H9 (cell line): Measurements from ENCODE around the gene PSMB5. TPM values are rescaled to one million over a fixed set of nuclear protein-coding genes. Genes with fewer than 3 reads are reported as not detected.

Experiments
- DNase-seq: peaks from one replicate; pipeline ENCODE4 v3.0.0-alpha.2; 2017
- H2AFZ ChIP-seq: one replicate; pipeline ENCODE4 v1.6.1; 2013; ENCODE audit warnings: mild to moderate bottlenecking, low read length, control low read depth, moderate library complexity
- H2AK5ac ChIP-seq: 2 replicates; pipeline ENCODE4 v1.6.1; 2013; ENCODE audit warnings: low read length, control low read depth, mixed read lengths; ENCODE audit not compliant: insufficient read length
- H2BK120ac ChIP-seq: one replicate; pipeline ENCODE4 v1.6.1; 2013; ENCODE audit warnings: low read depth, mild to moderate bottlenecking, low read length, control low read depth, inconsistent platforms; ENCODE audit not compliant: poor library complexity, severe bottlenecking
- H2BK12ac ChIP-seq: 2 replicates; pipeline ENCODE4 v1.6.1; 2013; ENCODE audit warnings: low read length, control low read depth, mixed read lengths, low read depth; ENCODE audit not compliant: insufficient read length
- H2BK15ac ChIP-seq: 2 replicates; pipeline ENCODE4 v1.6.1; 2013; ENCODE audit warnings: low read depth, low read length, control low read depth
- H2BK20ac ChIP-seq: one replicate; pipeline ENCODE4 v1.6.1; 2013; ENCODE audit warnings: low read depth, mild to moderate bottlenecking, low read length, control low read depth, inconsistent platforms; ENCODE audit not compliant: poor library complexity, severe bottlenecking
- H2BK5ac ChIP-seq: 2 replicates; pipeline ENCODE4 v1.6.1; 2013; ENCODE audit warnings: low read length, control low read depth, mixed read lengths; ENCODE audit not compliant: insufficient read length
- H3K14ac ChIP-seq: 2 replicates; pipeline ENCODE4 v1.6.1; 2013; ENCODE audit warnings: low read length, control low read depth; ENCODE audit not compliant: insufficient read depth
- H3K18ac ChIP-seq: 2 replicates; pipeline ENCODE4 v1.6.1; 2013; ENCODE audit warnings: low read depth, mild to moderate bottlenecking, mixed read lengths, low read length, control low read depth; ENCODE audit not compliant: insufficient read length
- H3K23ac ChIP-seq: 2 replicates; pipeline ENCODE4 v1.6.1; 2013; ENCODE audit warnings: low read length, control low read depth, mixed read lengths, low read depth; ENCODE audit not compliant: insufficient read length
- H3K23me2 ChIP-seq: 2 replicates; pipeline ENCODE4 v1.6.1; 2013; ENCODE audit warnings: low read depth, mild to moderate bottlenecking, mixed read lengths, low read length, control low read depth; ENCODE audit not compliant: insufficient read length, poor library complexity, severe bottlenecking
- H3K27ac ChIP-seq: 2 replicates; pipeline ENCODE4 v1.5.1; 2013; ENCODE audit warnings: low read length, control low read depth, mixed read lengths, low read depth; ENCODE audit not compliant: insufficient read length
- H3K27me3 ChIP-seq: 2 replicates; pipeline ENCODE4 v1.6.1; 2013; ENCODE audit warnings: low read length, control low read depth, inconsistent platforms; ENCODE audit not compliant: insufficient read depth
- H3K4ac ChIP-seq: 2 replicates; pipeline ENCODE4 v1.6.1; 2013; ENCODE audit warnings: low read depth, mild to moderate bottlenecking, control low read depth, inconsistent platforms, low read length, moderate library complexity
- H3K4me1 ChIP-seq: 2 replicates; pipeline ENCODE4 v1.6.1; 2013; ENCODE audit warnings: low read length, control low read depth, inconsistent platforms; ENCODE audit not compliant: insufficient read depth
- H3K4me2 ChIP-seq: 2 replicates; pipeline ENCODE4 v1.6.1; 2013; ENCODE audit warnings: low read length, control low read depth, mixed read lengths; ENCODE audit not compliant: insufficient read length, insufficient read depth
- H3K56ac ChIP-seq: 2 replicates; pipeline ENCODE4 v1.6.1; 2013; ENCODE audit warnings: low read depth, mild to moderate bottlenecking, mixed read lengths, low read length, control low read depth; ENCODE audit not compliant: insufficient read length
- H3K79me1 ChIP-seq: 2 replicates; pipeline ENCODE4 v1.6.1; 2013; ENCODE audit warnings: low read depth, mild to moderate bottlenecking, moderate library complexity, low read length, control low read depth, inconsistent platforms; ENCODE audit not compliant: insufficient read depth, poor library complexity, severe bottlenecking
- H3K79me2 ChIP-seq: 2 replicates; pipeline ENCODE4 v1.6.1; 2013; ENCODE audit warnings: low read length, control low read depth, inconsistent platforms; ENCODE audit not compliant: insufficient read depth
- H3K9ac ChIP-seq: 2 replicates; pipeline ENCODE4 v1.6.1; 2013; ENCODE audit warnings: low read length, control low read depth, mixed read lengths; ENCODE audit not compliant: insufficient read length; ENCODE audit errors: extremely low read depth
- H3K9me3 ChIP-seq: one replicate; pipeline ENCODE4 v1.6.1; 2013; ENCODE audit warnings: low read depth, low read length, inconsistent platforms; ENCODE audit not compliant: control insufficient read depth
- H3T11ph ChIP-seq: one replicate; pipeline ENCODE4 v1.6.1; 2013; ENCODE audit warnings: mild to moderate bottlenecking, low read length, control low read depth, inconsistent platforms
- H4K20me1 ChIP-seq: one replicate; pipeline ENCODE4 v1.6.1; 2013; ENCODE audit not compliant: control insufficient read depth, insufficient read length, insufficient read depth
- H4K5ac ChIP-seq: 2 replicates; pipeline ENCODE4 v1.6.1; 2013; ENCODE audit warnings: low read depth, mild to moderate bottlenecking, mixed read lengths, low read length, control low read depth; ENCODE audit not compliant: insufficient read length
- H4K8ac ChIP-seq: replicated peaks from 2 replicates; pipeline ENCODE4 v1.6.1; 2013; ENCODE audit warnings: low read length, control low read depth, mixed read lengths, low read depth; ENCODE audit not compliant: insufficient read length
- H4K91ac ChIP-seq: 2 replicates; pipeline ENCODE4 v1.6.1; 2013; ENCODE audit warnings: low read depth, mild to moderate bottlenecking, moderate library complexity, mixed read lengths, low read length, control low read depth; ENCODE audit not compliant: insufficient read length
- H3K27ac Mint-ChIP-seq, 3 experiments: 2 replicates in 2 of 3; 3 replicates in 1 of 3; pipeline ENCODE4 v1.8.0; 2020 to 2021; ENCODE audit warnings: mixed read lengths in 3 of 3, mild to moderate bottlenecking in 1 of 3, moderate library complexity in 1 of 3
- H3K27me3 Mint-ChIP-seq: 2 replicates; pipeline ENCODE4 v1.8.0; 2021; ENCODE audit warnings: low read depth, mild to moderate bottlenecking, moderate library complexity, mixed read lengths
- H3K36me3 Mint-ChIP-seq, 3 experiments: 2 replicates in 2 of 3; 3 replicates in 1 of 3; pipeline ENCODE4 v1.8.0; 2020 to 2021; ENCODE audit warnings: low read depth in 3 of 3, mixed read lengths in 3 of 3; ENCODE audit not compliant: insufficient read depth in 1 of 3
- H3K4me1 Mint-ChIP-seq, 2 experiments: 2 replicates each; pipeline ENCODE4 v1.8.0; 2020; ENCODE audit warnings: mixed read lengths in 2 of 2
- H3K4me3 Mint-ChIP-seq, 2 experiments: 2 replicates in 1 of 2; 3 replicates in 1 of 2; pipeline ENCODE4 v1.8.0; 2020 to 2021; ENCODE audit warnings: mild to moderate bottlenecking in 2 of 2, mixed read lengths in 2 of 2, moderate library complexity in 1 of 2
- H3K9me3 Mint-ChIP-seq, 2 experiments: 2 replicates in 1 of 2; 3 replicates in 1 of 2; pipeline ENCODE4 v1.8.0; 2020; ENCODE audit warnings: mild to moderate bottlenecking in 2 of 2, mixed read lengths in 2 of 2, moderate library complexity in 1 of 2
- WGBS: extraction: QIAGEN DNeasy Blood & Tissue Kit; methylation state at CpG from one replicate; pipeline ENCODE4 v1.1.7; 2013; ENCODE audit warnings: missing lambda C conversion rate, low lambda C conversion rate, mixed read lengths; ENCODE audit not compliant: insufficient read length; ENCODE audit errors: extremely low coverage; 5-methylcytosine and 5-hydroxymethylcytosine counted together
- total RNA-seq: library from RNA; stranded (reverse); gene quantifications from 2 replicates; pipeline ENCODE4 v1.2.1, GENCODE V29; 2021
- TF ChIP-seq, protein P1 (sequence below): fragments of 200-600 bp; sonication (generic); conservative IDR thresholded peaks from 3 replicates; pipeline ENCODE4 v1.8.0; 2021; ENCODE audit warnings: antibody characterized with exemption, mild to moderate bottlenecking

Gene PSMB5
- total RNA-seq, 1 experiment from 2014 or later, result 252 TPM

- Histone ChIP-seq H3K23ac (no peak overlapping the region), H3K9me3 (no peaks in the 10 kb centered on the region), H3K79me2 (peaks cover 5% of the 10 kb centered on the region; the same call in 1 of the 2 replicates), H3K4me1 (0 out of 2 replicates have a peak, but pooled peaks cover 3% of the 10 kb centered on the region), H4K20me1 (peaks cover 3% of the 10 kb centered on the region), H4K8ac (no peak overlapping the region), H2AK5ac (no peak overlapping the region), H2BK5ac (no peak overlapping the region), H3K56ac (no peak overlapping the region), H2BK15ac (no peak overlapping the region), H3K27me3 (no peaks in the 10 kb centered on the region), H3K14ac (no peak overlapping the region), H2AFZ (no peak overlapping the region), H3K23me2 (peaks cover 12% of the 10 kb centered on the region), H2BK20ac (no peak overlapping the region), H3T11ph (no peak overlapping the region), H3K4ac (no peak overlapping the region), H2BK120ac (no peak overlapping the region), H3K79me1 (peaks cover 17% of the 10 kb centered on the region), H2BK12ac (no peak overlapping the region), H3K18ac (no peak overlapping the region), H3K27ac (no peak overlapping the region), H4K91ac (no peak overlapping the region), H4K5ac (no peak overlapping the region), H3K4me2 (no peak overlapping the region), H3K9ac (no peak overlapping the region)
- Mint-ChIP-seq H3K4me1 (peaks cover 35 to 52% of the 10 kb centered on the region in 2 experiments), H3K36me3 (peaks cover 38 to 83% (median 72%) of the 10 kb centered on the region in 3 experiments; a peak in 6 of 7 replicates), H3K27me3 (no peaks in the 10 kb centered on the region; the same call in 1 of the 2 replicates), H3K27ac (peak overlapping the region; percentile 65 to 95 (median 89); a peak in 6 of 7 replicates), H3K9me3 (no peaks in the 10 kb centered on the region), H3K4me3 (peak overlapping the region; percentile 54 to 87)
- TF ChIP-seq, protein P1, sequence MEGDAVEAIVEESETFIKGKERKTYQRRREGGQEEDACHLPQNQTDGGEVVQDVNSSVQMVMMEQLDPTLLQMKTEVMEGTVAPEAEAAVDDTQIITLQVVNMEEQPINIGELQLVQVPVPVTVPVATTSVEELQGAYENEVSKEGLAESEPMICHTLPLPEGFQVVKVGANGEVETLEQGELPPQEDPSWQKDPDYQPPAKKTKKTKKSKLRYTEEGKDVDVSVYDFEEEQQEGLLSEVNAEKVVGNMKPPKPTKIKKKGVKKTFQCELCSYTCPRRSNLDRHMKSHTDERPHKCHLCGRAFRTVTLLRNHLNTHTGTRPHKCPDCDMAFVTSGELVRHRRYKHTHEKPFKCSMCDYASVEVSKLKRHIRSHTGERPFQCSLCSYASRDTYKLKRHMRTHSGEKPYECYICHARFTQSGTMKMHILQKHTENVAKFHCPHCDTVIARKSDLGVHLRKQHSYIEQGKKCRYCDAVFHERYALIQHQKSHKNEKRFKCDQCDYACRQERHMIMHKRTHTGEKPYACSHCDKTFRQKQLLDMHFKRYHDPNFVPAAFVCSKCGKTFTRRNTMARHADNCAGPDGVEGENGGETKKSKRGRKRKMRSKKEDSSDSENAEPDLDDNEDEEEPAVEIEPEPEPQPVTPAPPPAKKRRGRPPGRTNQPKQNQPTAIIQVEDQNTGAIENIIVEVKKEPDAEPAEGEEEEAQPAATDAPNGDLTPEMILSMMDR, result no peak
- DNase-seq, result no peak
- no CpG with 5 or more reads among the region's 4 CpGs for WGBS
Measured at GRCh38 chr14:23069413-23069806, 34.7 kb upstream of the PSMB5 start.
